ENCODE results near the gene GRK1.

GRK1 gene

GRCh38 chr13:113783966-113784644 lies 117.1 kb downstream of the GRK1 start:
- Histone ChIP-seq H3K27me3 (ENCODE audit: low read depth) (peaks cover 34% of the 10 kb centered on the region), H3K4me3 (no peak overlapping the region), H3K4me1 (no peaks in the 10 kb centered on the region), H3K36me3 (replicated peaks) (no peaks in the 10 kb centered on the region), H3K9me3 (no peaks in the 10 kb centered on the region; the same call in 1 of the 2 replicates)
- no peak for DNase-seq (ENCODE audit: low spot score in 2 of 2)
- in situ Hi-C loops (cut with MboI; ENCODE audit: low sequenced_read_pairs): no loop called here

GRCh38 chr13:113784645-113785024 lies 117.6 kb downstream of the GRK1 start:
- no peaks in the 10 kb centered on the region for H3K4me1 ChIP-seq
- H3K27me3 ChIP-seq (ENCODE audit: low read depth): peaks cover 33% of the 10 kb centered on the region
- DNase-seq (ENCODE audit: low spot score in 2 of 2): no peak
- no peaks in the 10 kb centered on the region; the same call in 1 of the 2 replicates for H3K9me3 ChIP-seq
- in situ Hi-C loops (cut with MboI; ENCODE audit: low sequenced_read_pairs): no loop called here
- H3K36me3 ChIP-seq (replicated peaks): no peaks in the 10 kb centered on the region
- no peak overlapping the region for H3K4me3 ChIP-seq

- H3K4me1 ChIP-seq: no peaks in the 10 kb centered on the region
- no peak for DNase-seq (ENCODE audit: low spot score in 2 of 2)
- peaks cover 29% of the 10 kb centered on the region for H3K27me3 ChIP-seq (ENCODE audit: low read depth)
- in situ Hi-C loops (cut with MboI; ENCODE audit: low sequenced_read_pairs): no loop called here
- H3K9me3 ChIP-seq: no peaks in the 10 kb centered on the region; the same call in 1 of the 2 replicates
- H3K4me3 ChIP-seq: no peak overlapping the region
- no peaks in the 10 kb centered on the region for H3K36me3 ChIP-seq (replicated peaks)
Measured at GRCh38 chr13:113785051-113786010, 118.3 kb downstream of the GRK1 start.

GRCh38 chr13:113786262-113786841 lies 119.3 kb downstream of the GRK1 start:
- Histone ChIP-seq H3K36me3 (replicated peaks) (no peaks in the 10 kb centered on the region), H3K27me3 (ENCODE audit: low read depth) (peaks cover 21% of the 10 kb centered on the region), H3K9me3 (no peaks in the 10 kb centered on the region; the same call in 1 of the 2 replicates), H3K4me1 (no peaks in the 10 kb centered on the region), H3K4me3 (no peak overlapping the region)
- DNase-seq (ENCODE audit: low spot score in 2 of 2): no peak
- in situ Hi-C loops (cut with MboI; ENCODE audit: low sequenced_read_pairs): no loop called here
